ENCODE results near the gene DLG1.

The DLG1 gene

DNA sequence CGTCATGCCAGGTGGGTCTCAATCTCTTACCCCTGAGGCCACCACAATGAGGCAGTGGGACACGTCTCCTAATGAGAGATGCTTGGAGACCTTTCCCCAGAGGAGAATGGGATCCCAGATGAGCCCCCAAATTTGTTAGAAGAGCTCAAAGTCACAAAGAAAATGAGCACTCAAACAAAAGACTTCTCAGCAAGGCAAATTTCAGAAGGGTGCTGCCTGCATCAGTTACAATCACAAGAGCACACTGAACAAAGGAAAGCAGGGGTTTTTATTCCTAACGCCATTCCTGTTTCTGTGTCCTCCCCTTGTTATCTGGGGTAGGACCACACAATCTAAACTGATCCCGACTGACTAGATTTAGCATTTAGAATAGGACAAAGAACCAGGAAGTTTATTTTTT is 50.1 kb downstream of the DLG1 start:
- DNase-seq (ENCODE audit: low read depth) = no peak

- DNase-seq (ENCODE audit: low read depth) = no peak
Observed at GRCh38 chr3:197244751-197245150, 53.7 kb downstream of the DLG1 start.

DNA sequence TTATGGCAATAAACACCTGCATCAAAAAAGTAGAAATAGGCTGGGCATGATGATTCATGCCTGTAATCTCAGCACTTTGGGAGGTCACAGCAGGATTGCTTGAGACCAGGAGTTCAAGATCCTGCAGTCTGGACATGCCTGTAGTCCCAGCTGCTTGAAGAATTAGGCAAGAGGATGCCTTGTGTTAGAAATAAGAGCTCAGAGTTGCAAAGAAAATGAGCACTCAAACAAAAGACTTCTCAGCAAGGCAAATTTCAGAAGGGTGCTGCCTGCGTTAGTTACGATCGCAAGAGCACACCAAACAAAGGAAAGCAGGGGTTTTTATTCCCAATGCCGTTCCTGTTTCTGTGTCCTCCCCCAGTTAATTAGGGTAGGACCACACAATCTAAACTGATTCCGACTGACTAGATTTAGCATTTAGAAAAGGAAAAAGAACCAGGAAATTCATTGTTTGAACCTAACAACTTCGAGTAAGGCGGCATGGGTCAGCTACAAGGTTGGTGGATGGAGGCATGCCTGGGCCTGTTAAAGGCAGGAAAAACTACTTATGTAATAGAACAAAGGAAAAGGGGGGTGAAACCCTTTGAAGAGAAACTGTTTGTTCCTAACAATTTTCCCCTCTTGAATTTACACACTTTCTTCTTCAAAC is 55.5 kb downstream of the DLG1 start:
- DNase-seq (ENCODE audit: low read depth) = no peak

- no peak for DNase-seq (ENCODE audit: low read depth)
Observed at GRCh38 chr3:197241173-197241572, 57.2 kb downstream of the DLG1 start.

DNA sequence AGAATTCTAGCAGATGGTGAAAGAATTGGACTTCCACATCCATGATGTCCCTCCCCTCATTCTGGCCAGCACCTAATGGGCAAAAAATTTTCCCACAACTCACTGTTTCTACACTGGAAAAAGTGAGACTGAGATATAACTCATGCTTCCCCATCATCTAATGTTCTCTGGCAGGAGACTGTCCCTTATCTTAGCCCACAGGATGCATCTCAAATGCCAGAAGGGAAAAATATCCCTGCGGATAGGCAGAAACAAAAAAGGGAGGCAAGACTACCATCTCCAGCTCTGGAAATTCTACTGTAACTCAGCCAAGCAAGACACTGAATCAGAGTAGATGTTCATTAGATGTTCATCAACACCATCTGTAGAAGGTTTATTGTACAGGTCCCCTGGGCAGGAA is 58.6 kb downstream of the DLG1 start:
- no peak for DNase-seq (ENCODE audit: low read depth)

DNA sequence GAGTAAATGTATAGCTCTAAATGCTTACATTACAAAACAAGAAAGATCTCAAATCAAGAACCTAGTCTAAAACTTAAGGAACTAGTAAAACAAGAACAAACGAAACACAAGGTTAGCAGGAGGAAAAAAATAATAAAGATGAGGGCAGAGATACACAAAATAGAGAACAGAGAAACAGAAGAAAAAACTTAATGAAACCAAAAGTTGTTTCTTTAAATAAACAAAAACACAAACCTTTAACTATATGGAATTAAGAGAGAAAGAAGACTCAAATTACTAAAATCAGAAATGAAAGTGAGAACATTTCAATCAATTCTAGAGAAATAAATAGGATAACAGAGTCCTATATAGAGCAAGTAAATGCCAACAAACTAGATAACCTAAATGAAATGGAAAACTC is 59.6 kb downstream of the DLG1 start:
- DNase-seq (ENCODE audit: low read depth) = no peak

DNA sequence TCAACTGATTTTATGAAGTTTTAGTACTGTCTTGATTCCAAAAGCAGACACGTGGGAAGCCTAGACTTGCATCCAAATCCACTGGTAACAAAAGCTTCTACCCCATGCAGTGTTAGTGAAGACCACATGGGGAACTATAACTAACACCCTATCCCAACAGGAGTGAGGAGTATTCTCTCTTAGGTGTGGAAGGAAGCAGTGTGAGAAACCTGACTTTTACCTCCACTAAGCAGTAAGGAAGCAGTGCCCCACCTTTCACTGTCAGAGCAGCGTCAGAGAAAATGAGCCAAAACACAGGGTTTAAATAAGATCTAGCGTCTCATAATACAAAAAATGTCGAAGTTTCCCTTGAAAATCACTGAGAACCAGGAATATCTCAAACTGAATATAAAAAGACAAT is 60.5 kb downstream of the DLG1 start:
- no peak for DNase-seq (ENCODE audit: low read depth)

DNA sequence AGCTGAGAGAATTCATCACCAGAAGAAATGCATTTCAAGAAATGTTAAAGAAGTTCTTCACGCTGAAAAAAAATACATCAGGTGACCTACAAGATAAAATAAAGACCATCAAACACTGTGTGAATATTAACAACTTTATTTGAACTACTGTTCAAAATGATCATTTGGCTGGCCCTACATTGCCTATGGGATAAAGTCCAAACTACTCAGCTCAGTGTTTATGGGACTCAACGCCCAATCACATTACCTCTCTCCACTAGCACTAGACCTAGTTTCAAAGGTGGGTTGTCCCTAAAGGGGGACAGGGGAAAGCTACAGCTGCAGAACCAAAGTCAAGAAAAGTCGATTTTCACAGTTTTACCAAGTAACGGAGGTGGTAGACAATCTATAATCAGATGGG is 62.0 kb downstream of the DLG1 start:
- no peak for DNase-seq (ENCODE audit: low read depth)

DNA sequence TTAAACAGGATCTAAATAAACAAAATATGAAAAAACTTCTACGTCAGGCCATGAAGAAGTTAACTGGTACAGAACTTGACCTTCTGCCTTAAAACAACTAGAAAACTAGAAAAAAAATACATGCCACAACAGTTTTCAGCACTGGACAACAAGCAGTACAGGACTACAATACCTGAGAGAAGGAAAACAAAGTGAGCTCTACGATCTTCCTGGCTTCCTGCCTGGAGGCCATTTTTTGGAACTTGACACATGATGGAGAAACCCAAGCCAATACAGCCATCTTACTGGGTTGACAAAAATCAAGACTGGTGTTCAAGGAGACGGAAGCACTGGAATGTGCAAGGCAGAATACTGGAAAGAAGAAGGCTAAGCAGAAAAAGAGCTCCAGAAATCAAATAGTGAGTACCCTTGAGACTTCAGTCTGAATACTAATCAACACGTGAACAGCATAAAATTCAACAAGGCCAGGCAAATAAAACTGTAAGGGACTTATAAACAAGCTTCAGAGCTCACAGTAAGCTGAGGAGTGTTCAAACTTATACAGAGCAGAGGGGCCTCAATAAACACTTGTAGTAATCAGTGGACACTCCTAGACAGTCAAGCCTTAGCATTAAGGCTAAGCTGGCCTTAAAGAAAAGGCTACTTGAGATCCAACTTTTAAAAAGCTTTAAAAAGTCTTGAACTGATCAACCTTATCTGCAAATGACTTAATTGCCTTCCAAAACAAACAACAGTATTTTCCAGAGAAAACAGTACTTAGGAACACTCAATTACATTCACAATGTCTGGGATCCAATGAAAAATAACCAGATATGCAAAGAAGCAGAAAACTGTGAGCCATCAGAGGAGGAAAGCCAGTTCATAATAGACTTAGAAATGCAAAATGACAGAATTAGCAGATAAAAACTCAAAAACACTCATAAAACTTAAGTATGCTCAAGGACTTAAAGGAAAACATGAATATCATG is 63.2 kb downstream of the DLG1 start:
- no peak for DNase-seq (ENCODE audit: low read depth)

GRCh38 chr3:197231321-197231720 is 67.1 kb downstream of the DLG1 start:
- DNase-seq (ENCODE audit: low read depth) = no peak

DNA sequence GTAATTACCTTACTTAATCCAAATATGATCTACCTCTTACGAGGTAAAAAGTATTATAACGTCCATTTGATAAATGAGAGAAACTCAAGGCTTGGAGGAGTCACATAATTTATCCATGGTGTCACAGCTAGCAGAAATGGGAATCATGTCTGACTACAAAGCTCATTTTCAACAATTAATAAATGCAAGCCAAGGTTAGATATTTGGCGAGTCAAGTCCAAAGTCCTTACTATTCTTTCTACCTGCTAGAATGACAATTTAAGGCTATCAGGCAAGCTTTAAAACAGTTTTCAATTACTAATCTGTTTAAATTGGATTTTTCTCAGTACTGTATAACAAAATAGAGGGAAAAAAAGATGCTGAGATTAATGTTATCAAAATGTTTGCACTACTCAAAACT is 68.6 kb downstream of the DLG1 start:
- DNase-seq (ENCODE audit: low read depth) = no peak

- DNase-seq (ENCODE audit: low read depth) = no peak
Observed at GRCh38 chr3:197229178-197229577, 69.2 kb downstream of the DLG1 start.

GRCh38 chr3:197227780-197228574 is 70.4 kb downstream of the DLG1 start:
- no peak for DNase-seq (ENCODE audit: low read depth)

DNA sequence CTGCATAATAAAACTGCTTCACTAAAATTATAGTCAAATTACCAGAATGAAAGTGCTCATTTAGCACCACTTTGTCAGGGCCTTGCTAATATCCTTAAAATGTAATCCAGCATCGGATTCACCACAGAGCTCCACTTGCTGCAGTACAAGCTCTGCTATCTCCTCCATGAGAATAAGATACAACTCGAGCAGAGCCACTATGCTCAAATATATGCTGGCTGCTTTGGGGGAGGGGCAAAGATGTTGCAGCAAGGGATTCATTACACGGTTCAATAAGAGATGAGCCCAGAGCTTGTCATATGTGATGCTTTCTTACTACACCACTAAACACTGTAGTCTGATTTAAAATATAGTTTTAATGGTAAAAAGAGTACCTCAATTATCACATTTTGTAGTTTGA is 72.2 kb downstream of the DLG1 start:
- DNase-seq (ENCODE audit: low read depth) = no peak

DNA sequence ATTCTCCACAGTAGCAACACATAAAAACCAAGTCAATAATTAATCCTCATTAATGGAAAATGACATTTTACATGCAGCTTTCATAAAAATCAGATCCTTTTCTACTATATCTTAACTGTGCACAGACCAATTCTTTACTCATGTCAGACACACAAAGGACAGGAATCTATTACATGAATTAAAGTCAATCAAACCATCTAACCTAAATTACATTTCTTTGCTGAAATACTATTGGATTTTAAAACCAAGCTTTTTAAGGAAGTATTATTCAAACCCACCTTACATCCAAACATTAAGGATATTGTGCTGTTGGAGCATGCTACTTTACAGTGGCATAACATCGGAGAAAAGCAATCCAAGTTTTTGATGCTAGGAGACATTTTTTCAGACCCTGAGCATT is 72.8 kb downstream of the DLG1 start:
- DNase-seq (ENCODE audit: low read depth) = no peak

DNA sequence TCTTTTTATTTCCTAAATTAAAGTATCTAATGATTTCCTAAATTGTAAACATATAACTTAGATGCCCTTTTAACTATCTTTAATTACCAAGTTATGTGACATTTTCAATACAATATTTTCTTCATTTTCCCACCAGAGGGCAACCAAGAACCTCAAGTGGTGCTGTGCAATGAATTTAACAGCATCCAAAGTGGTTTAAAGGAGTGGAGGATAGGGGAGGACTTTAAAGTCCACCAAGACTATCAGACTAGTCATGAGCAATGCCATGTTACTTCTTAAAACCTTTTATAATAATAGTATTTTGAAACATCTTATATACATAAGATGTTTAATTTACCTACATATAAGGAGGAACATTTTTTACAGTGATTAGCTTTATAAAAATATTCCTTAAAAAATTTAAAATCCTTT is 74.4 kb downstream of the DLG1 start:
- DNase-seq (ENCODE audit: low read depth) = no peak

GRCh38 chr3:197222937-197223370 is 75.5 kb downstream of the DLG1 start:
- DNase-seq (ENCODE audit: low read depth) = no peak

- no peak for DNase-seq (ENCODE audit: low read depth)
Observed at GRCh38 chr3:197219619-197220018, 78.8 kb downstream of the DLG1 start.

DNA sequence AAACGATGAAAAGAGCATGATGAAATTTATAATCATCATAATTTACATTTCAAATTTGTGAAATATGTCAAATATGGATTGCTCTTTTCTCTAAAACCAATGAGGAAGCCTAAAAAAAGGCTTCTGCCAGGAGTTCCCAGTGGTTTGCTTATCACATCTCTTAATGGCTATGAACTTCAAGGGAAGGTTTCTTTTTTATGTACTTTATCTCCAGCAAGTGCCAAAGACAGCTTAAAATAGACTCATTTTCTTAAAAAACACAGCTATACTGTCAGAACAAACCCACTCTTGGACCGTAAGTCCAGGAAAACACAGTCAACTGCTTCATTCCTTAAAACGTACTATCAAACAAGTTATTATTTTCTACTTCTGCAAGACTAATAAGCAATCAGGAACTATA is 80.2 kb downstream of the DLG1 start:
- no peak for DNase-seq (ENCODE audit: low read depth)

GRCh38 chr3:197216914-197217313 is 81.5 kb downstream of the DLG1 start:
- no peak for DNase-seq (ENCODE audit: low read depth)

DNA sequence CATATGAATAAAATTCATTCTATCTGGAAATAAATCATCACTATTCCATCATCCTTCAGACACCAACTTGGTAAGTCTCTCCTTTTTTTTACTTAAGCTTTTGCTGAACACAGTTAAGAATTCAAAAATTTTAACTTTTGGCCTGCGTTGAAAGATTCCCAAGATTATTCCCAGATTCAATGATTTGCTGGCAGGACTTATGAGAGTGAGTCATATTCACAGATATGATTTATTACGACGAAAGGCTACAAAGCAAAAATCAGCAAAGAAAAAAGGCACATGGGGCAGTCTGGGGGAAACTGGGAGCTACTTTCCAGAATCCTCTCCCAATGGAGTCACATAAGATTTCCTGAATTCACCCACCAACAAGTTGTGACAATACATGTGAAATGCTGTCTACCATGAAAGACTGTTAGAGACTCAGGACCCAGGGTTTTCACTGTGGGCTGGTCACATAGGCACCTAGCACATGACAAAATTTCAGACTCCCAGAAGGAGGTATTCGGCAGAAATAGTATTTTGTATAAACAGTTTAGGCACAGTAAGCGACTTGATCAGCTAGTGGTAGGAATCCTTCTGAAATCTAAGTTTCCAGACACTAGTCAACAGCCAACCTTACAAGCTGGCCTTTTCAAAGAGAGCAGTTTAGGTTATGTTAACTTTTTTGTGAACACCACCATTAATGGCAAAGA is 82.1 kb downstream of the DLG1 start:
- no peak for DNase-seq (ENCODE audit: low read depth)

- no peak for DNase-seq (ENCODE audit: low read depth)
Observed at GRCh38 chr3:197212290-197212689, 86.1 kb downstream of the DLG1 start.
